Measurements from ENCODE around the gene CCR5.

The CCR5 gene

GRCh38 chr3:46416125-46416810, 45.5 kb downstream of the CCR5 start:
- TF ChIP-seq CTCF (IDR thresholded peaks at IDR 0.05; ENCODE audit: low read depth, low read length), result no peak
- no peak for TF ChIP-seq EZH2phosphoT487 (IDR thresholded peaks at IDR 0.05; ENCODE audit: low read depth)
- Histone ChIP-seq H3K79me2 (ENCODE audit: low read length) (no peaks in the 10 kb centered on the region), H4K20me1 (ENCODE audit: insufficient read depth, low read length) (no peaks in the 10 kb centered on the region), H3K4me3 (ENCODE audit: low read length) (no peak overlapping the region), H3K4me2 (ENCODE audit: low read length) (0 out of 2 replicates have a peak overlapping the region, but pooled peaks have one; percentile 3), H3K9me3 (ENCODE audit: insufficient read depth, low read length) (no peaks in the 10 kb centered on the region), H3K36me3 (replicated peaks; ENCODE audit: low read depth, low read length) (no peaks in the 10 kb centered on the region), H3K27ac (ENCODE audit: low read length) (no peak overlapping the region), H3K27me3 (ENCODE audit: low read depth, low read length) (peaks cover 17% of the 10 kb centered on the region), H2AFZ (ENCODE audit: low read depth, low read length) (no peak overlapping the region), H3K9ac (ENCODE audit: low read length) (no peak overlapping the region), H3K4me1 (ENCODE audit: low read length) (peaks cover 15% of the 10 kb centered on the region)

- Histone ChIP-seq H3K4me3 (ENCODE audit: low read length) (no peak overlapping the region), H4K20me1 (ENCODE audit: insufficient read depth, low read length) (no peaks in the 10 kb centered on the region), H3K79me2 (ENCODE audit: low read length) (no peaks in the 10 kb centered on the region), H3K4me1 (ENCODE audit: low read length) (peaks cover 15% of the 10 kb centered on the region), H3K9me3 (ENCODE audit: insufficient read depth, low read length) (no peaks in the 10 kb centered on the region), H3K9ac (ENCODE audit: low read length) (no peak overlapping the region), H3K36me3 (replicated peaks; ENCODE audit: low read depth, low read length) (no peaks in the 10 kb centered on the region), H3K27me3 (ENCODE audit: low read depth, low read length) (peaks cover 17% of the 10 kb centered on the region), H3K4me2 (ENCODE audit: low read length) (0 out of 2 replicates have a peak overlapping the region, but pooled peaks have one; percentile 3), H3K27ac (ENCODE audit: low read length) (no peak overlapping the region), H2AFZ (ENCODE audit: low read depth, low read length) (no peak overlapping the region)
- TF ChIP-seq CTCF (IDR thresholded peaks at IDR 0.05; ENCODE audit: low read depth, low read length), result no peak
- TF ChIP-seq EZH2phosphoT487 (IDR thresholded peaks at IDR 0.05; ENCODE audit: low read depth), result no peak
These were observed 46.2 kb downstream of the CCR5 start for GRCh38 chr3:46416811-46417510.

- TF ChIP-seq CTCF (IDR thresholded peaks at IDR 0.05; ENCODE audit: low read depth, low read length) (no peak), EZH2phosphoT487 (IDR thresholded peaks at IDR 0.05; ENCODE audit: low read depth) (no peak)
- Histone ChIP-seq H2AFZ (ENCODE audit: low read depth, low read length) (no peak overlapping the region), H4K20me1 (ENCODE audit: insufficient read depth, low read length) (no peaks in the 10 kb centered on the region), H3K27me3 (ENCODE audit: low read depth, low read length) (peaks cover 17% of the 10 kb centered on the region), H3K4me2 (ENCODE audit: low read length) (no peak overlapping the region), H3K27ac (ENCODE audit: low read length) (no peak overlapping the region), H3K4me3 (ENCODE audit: low read length) (no peak overlapping the region), H3K79me2 (ENCODE audit: low read length) (no peaks in the 10 kb centered on the region), H3K9me3 (ENCODE audit: insufficient read depth, low read length) (no peaks in the 10 kb centered on the region), H3K9ac (ENCODE audit: low read length) (no peak overlapping the region), H3K4me1 (ENCODE audit: low read length) (peaks cover 12% of the 10 kb centered on the region), H3K36me3 (replicated peaks; ENCODE audit: low read depth, low read length) (no peaks in the 10 kb centered on the region)
These were observed 47.3 kb downstream of the CCR5 start for GRCh38 chr3:46417841-46418611.

GRCh38 chr3:46419816-46420215, 49.1 kb downstream of the CCR5 start:
- Histone ChIP-seq H4K20me1 (ENCODE audit: insufficient read depth, low read length) (no peaks in the 10 kb centered on the region), H3K27me3 (ENCODE audit: low read depth, low read length) (peaks cover 23% of the 10 kb centered on the region), H3K9me3 (ENCODE audit: insufficient read depth, low read length) (no peaks in the 10 kb centered on the region), H3K27ac (ENCODE audit: low read length) (no peak overlapping the region), H3K4me3 (ENCODE audit: low read length) (no peak overlapping the region), H3K36me3 (replicated peaks; ENCODE audit: low read depth, low read length) (no peaks in the 10 kb centered on the region), H3K9ac (ENCODE audit: low read length) (no peak overlapping the region), H3K4me2 (ENCODE audit: low read length) (no peak overlapping the region), H3K79me2 (ENCODE audit: low read length) (no peaks in the 10 kb centered on the region), H2AFZ (ENCODE audit: low read depth, low read length) (no peak overlapping the region), H3K4me1 (ENCODE audit: low read length) (peaks cover 12% of the 10 kb centered on the region)
- no peak for TF ChIP-seq EZH2phosphoT487 (IDR thresholded peaks at IDR 0.05; ENCODE audit: low read depth)
